ENCODE data around the gene PXN. TPM values are rescaled to one million over a fixed set of nuclear protein-coding genes. Genes with fewer than 3 reads are reported as not detected.
A peak's percentile ranks its signal among the peaks of the same experiment; 100 is the strongest.

The PXN gene
- total and polyA plus RNA-seq, 4 donors: 6.0 to 13.1 (median 12.3) TPM

DNA sequence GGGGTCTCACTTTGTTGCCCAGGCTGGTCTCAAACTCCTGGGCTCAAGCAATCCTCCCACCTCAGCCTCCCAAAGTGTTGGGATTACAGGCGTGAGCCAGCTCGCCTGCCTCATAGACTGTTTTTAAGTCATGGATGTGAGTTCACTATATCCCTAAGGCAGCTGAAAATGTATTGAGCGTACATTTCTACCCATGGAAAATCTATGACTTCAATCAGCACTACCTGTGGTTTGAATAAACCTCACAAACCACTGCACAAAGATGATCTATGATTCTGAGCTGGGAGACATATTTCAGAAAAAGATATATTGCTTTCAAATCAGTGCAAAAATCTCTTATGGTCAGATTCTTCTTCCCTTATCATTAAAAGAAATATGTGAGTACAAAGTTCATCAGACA is 93.5 kb downstream of the PXN start:
- Histone ChIP-seq H3K27ac (ENCODE audit: low read depth in 1 of 2, low read length in 2 of 2) (no peak overlapping the region), H3K36me3 (ENCODE audit: control insufficient read depth in 4 of 4, insufficient read depth in 3 of 4, low read depth in 1 of 4, low read length in 3 of 4) (peaks cover 17 to 89% (median 58%) of the 10 kb centered on the region in 4 donors), H3K27me3 (ENCODE audit: control insufficient read depth in 4 of 4, insufficient read depth in 4 of 4, low read length in 3 of 4) (no peaks in the 10 kb centered on the region), H3K9me3 (ENCODE audit: control insufficient read depth in 4 of 4, low read length in 3 of 4) (no peaks in the 10 kb centered on the region), H3K9ac (ENCODE audit: low read depth in 1 of 2, low read length in 2 of 2) (no peak overlapping the region), H3K4me1 (ENCODE audit: control insufficient read depth in 4 of 4, insufficient read depth in 4 of 4, low read length in 3 of 4) (peaks cover 0 to 3% (median 0%) of the 10 kb centered on the region in 4 donors), H3K4me3 (ENCODE audit: low read depth in 1 of 3, low read length in 3 of 3) (no peak overlapping the region)
- no peak for DNase-seq (ENCODE audit: low spot score)
- TF ChIP-seq FOXA2 (IDR thresholded peaks at IDR 0.05): no peak
- TF ChIP-seq HNF4A (conservative IDR thresholded peaks at IDR 0.05): no peak
- no peak for TF ChIP-seq HNF4G (IDR thresholded peaks at IDR 0.05)
- TF ChIP-seq SP1 (IDR thresholded peaks at IDR 0.05): no peak
- TF ChIP-seq, protein P1, sequence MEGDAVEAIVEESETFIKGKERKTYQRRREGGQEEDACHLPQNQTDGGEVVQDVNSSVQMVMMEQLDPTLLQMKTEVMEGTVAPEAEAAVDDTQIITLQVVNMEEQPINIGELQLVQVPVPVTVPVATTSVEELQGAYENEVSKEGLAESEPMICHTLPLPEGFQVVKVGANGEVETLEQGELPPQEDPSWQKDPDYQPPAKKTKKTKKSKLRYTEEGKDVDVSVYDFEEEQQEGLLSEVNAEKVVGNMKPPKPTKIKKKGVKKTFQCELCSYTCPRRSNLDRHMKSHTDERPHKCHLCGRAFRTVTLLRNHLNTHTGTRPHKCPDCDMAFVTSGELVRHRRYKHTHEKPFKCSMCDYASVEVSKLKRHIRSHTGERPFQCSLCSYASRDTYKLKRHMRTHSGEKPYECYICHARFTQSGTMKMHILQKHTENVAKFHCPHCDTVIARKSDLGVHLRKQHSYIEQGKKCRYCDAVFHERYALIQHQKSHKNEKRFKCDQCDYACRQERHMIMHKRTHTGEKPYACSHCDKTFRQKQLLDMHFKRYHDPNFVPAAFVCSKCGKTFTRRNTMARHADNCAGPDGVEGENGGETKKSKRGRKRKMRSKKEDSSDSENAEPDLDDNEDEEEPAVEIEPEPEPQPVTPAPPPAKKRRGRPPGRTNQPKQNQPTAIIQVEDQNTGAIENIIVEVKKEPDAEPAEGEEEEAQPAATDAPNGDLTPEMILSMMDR (IDR thresholded peaks at IDR 0.05; ENCODE audit: low read depth, low read length, missing input control): no peak
- TF ChIP-seq EGR1 (IDR thresholded peaks at IDR 0.05; ENCODE audit: low read depth in 2 of 2): no peak
- no peak for TF ChIP-seq ZBTB33 (IDR thresholded peaks at IDR 0.05)
- TF ChIP-seq, protein P2, sequence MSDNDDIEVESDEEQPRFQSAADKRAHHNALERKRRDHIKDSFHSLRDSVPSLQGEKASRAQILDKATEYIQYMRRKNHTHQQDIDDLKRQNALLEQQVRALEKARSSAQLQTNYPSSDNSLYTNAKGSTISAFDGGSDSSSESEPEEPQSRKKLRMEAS (IDR thresholded peaks at IDR 0.05): no peak
- TF ChIP-seq RXRA (IDR thresholded peaks at IDR 0.05): no peak
- TF ChIP-seq TAF1 (conservative IDR thresholded peaks at IDR 0.05): no peak
- TF ChIP-seq NR2F2 (IDR thresholded peaks at IDR 0.05): no peak
- TF ChIP-seq GABPA (IDR thresholded peaks at IDR 0.05 in 1 of 2, conservative IDR thresholded peaks at IDR 0.05 in 1 of 2): no peak
- WGBS: 98% methylated on average over 3 of the region's 3 CpGs

DNA sequence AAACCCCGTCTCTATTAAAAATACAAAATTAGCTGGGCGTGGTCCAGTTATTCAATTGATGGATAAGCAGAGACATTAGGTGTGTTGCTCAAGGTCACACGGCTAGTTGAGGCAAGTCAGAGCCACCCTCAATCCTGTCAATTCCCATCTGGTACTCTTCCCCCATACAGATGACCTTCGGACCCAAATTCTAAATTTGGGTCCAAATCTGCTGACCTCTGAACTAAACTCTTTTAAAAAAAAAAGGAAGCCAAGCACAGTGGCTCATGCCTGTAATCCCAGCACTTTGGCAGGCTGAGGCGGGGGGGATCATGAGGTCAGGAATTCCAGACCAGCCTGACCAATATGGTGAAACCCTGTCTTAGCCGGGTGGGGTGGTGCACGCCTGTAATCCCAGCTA is 94.9 kb downstream of the PXN start:
- Histone ChIP-seq H3K9ac (ENCODE audit: low read depth in 1 of 2, low read length in 2 of 2) (no peak overlapping the region), H3K9me3 (ENCODE audit: control insufficient read depth in 4 of 4, low read length in 3 of 4) (no peaks in the 10 kb centered on the region), H3K27me3 (ENCODE audit: control insufficient read depth in 4 of 4, insufficient read depth in 4 of 4, low read length in 3 of 4) (no peaks in the 10 kb centered on the region), H3K4me1 (ENCODE audit: control insufficient read depth in 4 of 4, insufficient read depth in 4 of 4, low read length in 3 of 4) (peaks cover 0 to 3% (median 0%) of the 10 kb centered on the region in 4 donors), H3K27ac (ENCODE audit: low read depth in 1 of 2, low read length in 2 of 2) (no peak overlapping the region), H3K4me3 (ENCODE audit: low read depth in 1 of 3, low read length in 3 of 3) (no peak overlapping the region), H3K36me3 (ENCODE audit: control insufficient read depth in 4 of 4, insufficient read depth in 3 of 4, low read depth in 1 of 4, low read length in 3 of 4) (peaks cover 14 to 75% (median 49%) of the 10 kb centered on the region in 4 donors)
- WGBS: 80% methylated on average over 7 of the region's 7 CpGs
- no peak for DNase-seq (ENCODE audit: low spot score)
- TF ChIP-seq RXRA (IDR thresholded peaks at IDR 0.05): no peak
- peak; percentile 41 to 73 for TF ChIP-seq HNF4A (conservative IDR thresholded peaks at IDR 0.05)
- TF ChIP-seq HNF4G (IDR thresholded peaks at IDR 0.05): peak; percentile 14

DNA sequence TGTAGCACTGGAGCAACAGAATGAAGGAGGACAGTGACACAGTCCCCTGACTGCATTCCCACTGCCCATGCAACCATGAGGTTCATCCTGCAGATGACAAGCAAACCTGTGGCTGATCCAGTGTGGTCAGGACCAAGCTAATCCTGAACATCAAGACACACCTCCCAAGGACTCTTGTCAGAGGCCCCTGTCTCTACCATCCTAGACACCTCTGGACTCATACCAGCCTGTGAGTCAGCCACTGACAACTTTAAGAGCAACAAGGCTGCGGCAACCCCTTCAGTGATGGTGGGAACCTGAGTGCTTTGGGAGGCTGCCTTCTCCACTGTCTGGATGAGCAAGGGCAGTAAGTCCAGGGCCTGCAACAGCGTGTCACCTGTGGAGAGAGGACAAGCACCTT is 95.6 kb downstream of the PXN start:
- H3K4me3 ChIP-seq (ENCODE audit: low read depth in 1 of 3, low read length in 3 of 3): no peak overlapping the region
- peaks cover 0 to 3% (median 0%) of the 10 kb centered on the region in 4 donors for H3K4me1 ChIP-seq (ENCODE audit: control insufficient read depth in 4 of 4, insufficient read depth in 4 of 4, low read length in 3 of 4)
- no peaks in the 10 kb centered on the region for H3K9me3 ChIP-seq (ENCODE audit: control insufficient read depth in 4 of 4, low read length in 3 of 4)
- no peak overlapping the region for H3K27ac ChIP-seq (ENCODE audit: low read depth in 1 of 2, low read length in 2 of 2)
- no peak for DNase-seq (ENCODE audit: low spot score)
- peaks cover 14 to 72% (median 43%) of the 10 kb centered on the region in 4 donors for H3K36me3 ChIP-seq (ENCODE audit: control insufficient read depth in 4 of 4, insufficient read depth in 3 of 4, low read depth in 1 of 4, low read length in 3 of 4)
- no peaks in the 10 kb centered on the region for H3K27me3 ChIP-seq (ENCODE audit: control insufficient read depth in 4 of 4, insufficient read depth in 4 of 4, low read length in 3 of 4)
- WGBS: 98% methylated on average over 2 of the region's 2 CpGs
- no peak overlapping the region for H3K9ac ChIP-seq (ENCODE audit: low read depth in 1 of 2, low read length in 2 of 2)
- TF ChIP-seq RXRA (IDR thresholded peaks at IDR 0.05): no peak
- TF ChIP-seq HNF4A (conservative IDR thresholded peaks at IDR 0.05): no peak
- TF ChIP-seq, protein P2 (IDR thresholded peaks at IDR 0.05): no peak
- no peak for TF ChIP-seq FOXA1 (IDR thresholded peaks at IDR 0.05)
- no peak for TF ChIP-seq REST (IDR thresholded peaks at IDR 0.05)
- no peak for TF ChIP-seq YY1 (IDR thresholded peaks at IDR 0.05)
- no peak for TF ChIP-seq ZBTB33 (IDR thresholded peaks at IDR 0.05)
- no peak for TF ChIP-seq TAF1 (conservative IDR thresholded peaks at IDR 0.05)
- no peak for TF ChIP-seq HNF4G (IDR thresholded peaks at IDR 0.05)
- TF ChIP-seq SP1 (IDR thresholded peaks at IDR 0.05): no peak
- no peak for TF ChIP-seq GABPA (IDR thresholded peaks at IDR 0.05 in 1 of 2, conservative IDR thresholded peaks at IDR 0.05 in 1 of 2)
- no peak for TF ChIP-seq FOXA2 (IDR thresholded peaks at IDR 0.05)
